HG03064 (cell line): Measurements from ENCODE around the gene IKZF3.
"Not testable (repeated sequence)": the region's sequence is repeated elsewhere in the genome, so short reads cannot be mapped to it uniquely, and the experiment has no call there.

Experiments
- ATAC-seq: cut with Tn5 transposase; IDR thresholded peaks from one replicate; pipeline ENCODE4 v1.9.1; 2021; ENCODE audit warnings: low read depth; ENCODE audit not compliant: unreplicated experiment

Gene IKZF3

DNA sequence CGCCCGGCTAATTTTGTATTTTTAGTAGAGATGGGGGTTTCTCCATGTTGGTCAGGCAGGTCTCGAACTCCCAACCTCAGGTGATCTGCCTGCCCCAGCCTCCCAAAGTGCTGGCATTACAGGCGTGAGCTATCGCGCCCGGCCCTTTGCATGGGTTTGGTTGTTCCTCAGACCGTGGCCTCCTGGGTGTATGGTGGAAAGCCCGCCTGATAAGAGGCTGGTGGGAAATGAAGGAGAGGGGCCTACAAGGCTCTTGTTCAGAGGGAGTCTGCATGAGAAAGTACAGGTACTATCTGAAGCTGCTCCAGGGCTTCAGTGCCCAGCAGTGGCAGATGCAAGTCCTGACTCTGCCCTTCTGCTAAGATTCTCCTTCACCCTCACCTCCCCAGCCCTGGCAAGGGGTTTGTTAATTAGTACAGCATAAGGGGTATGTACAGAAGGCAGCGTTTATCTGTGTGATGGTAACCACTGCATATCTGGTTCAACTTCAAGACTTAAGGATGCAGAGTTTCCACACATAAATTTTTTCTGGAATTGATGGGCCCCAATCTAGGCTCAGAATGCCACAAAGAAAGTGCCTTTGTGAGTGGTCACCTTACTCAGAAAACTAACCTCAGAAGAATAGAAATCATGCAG, 102.1 kb downstream of the IKZF3 start:
- ATAC-seq, result no peak

DNA sequence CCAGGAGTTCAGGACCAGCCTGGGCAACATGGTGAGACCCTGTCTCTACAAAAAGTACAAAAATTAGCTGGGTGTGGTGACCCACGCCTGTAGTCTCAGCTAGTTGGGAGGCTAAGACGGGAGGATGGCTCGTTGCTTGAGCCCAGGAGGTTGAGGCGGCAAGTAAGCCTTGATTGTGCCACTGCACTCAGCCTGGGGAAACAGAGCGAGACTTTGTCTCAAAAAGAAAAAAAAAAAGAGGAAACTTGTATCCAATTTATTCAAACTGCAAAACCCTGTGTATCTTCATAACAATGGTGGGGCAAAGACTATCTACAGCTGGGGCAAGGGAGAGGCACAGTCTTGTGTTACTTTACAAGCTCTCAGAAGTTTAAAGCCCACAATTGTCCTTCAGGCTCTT, 104.9 kb downstream of the IKZF3 start:
- no peak for ATAC-seq

DNA sequence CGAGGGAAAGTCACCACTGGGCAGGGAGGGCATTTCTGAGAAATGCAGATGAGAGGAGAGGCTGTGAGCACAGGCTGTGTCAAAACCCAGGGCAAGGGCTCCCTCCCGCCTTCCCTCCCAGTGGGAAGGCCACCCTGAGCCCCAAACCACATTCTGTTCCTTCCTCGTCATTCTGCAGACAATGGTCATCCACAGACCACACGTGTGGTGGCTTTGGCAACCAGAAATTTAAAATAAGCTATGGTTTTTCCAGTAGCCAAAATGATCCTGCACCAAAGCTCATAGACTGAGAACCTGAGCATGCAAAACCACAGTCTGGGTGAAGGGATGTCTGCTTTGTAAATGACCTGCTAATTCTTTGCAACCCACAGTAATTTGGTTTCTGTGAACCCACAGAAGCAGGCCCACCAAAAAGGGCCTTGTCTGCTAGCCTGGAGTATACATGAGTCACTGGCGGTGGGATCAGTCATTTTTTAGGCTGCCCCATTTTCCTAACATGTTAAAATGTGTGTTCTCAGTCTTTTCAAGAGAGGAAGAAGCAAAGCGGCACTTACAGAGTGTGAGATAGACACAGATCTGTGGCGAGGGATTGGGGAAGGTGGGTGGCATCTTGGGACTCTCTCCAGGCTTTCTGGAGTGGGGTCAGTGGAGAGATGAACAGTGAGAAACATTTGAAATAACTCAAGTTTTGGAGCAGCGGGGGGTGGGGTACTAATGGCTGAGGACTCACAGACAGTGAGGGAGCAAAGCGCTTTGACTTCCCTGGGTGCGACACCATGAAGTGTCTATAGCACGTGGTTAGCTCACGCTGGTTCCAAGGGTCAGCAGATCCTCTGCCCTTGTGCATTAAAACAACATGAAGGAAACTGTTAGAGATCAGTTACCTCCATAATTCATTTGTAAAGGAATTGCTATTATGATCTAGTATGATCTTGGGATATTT, 105.9 kb downstream of the IKZF3 start:
- no peak for ATAC-seq

DNA sequence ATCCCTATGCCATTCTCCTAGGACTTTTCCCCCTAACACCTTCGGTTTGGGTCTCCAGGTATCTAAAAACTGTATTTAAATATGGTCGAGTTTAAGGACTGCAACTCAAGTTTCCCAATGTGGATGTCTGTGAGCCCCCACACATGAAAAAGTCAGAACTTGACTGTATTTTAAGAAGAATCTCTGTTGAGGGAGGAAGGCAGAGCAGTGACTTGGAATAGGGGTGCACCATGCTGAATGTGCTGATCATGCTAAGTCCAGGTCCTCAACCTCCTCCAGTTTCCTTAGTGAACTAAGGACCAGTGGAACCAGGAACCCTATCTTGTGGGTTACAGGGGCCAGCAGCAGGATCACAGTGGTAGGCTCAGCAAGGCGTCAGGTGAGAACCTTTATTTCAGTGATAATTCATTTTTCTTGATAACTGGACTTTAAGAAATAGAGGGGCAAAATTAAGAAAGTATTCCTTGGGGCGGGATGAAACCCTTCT, 106.9 kb downstream of the IKZF3 start:
- ATAC-seq, result no peak

DNA sequence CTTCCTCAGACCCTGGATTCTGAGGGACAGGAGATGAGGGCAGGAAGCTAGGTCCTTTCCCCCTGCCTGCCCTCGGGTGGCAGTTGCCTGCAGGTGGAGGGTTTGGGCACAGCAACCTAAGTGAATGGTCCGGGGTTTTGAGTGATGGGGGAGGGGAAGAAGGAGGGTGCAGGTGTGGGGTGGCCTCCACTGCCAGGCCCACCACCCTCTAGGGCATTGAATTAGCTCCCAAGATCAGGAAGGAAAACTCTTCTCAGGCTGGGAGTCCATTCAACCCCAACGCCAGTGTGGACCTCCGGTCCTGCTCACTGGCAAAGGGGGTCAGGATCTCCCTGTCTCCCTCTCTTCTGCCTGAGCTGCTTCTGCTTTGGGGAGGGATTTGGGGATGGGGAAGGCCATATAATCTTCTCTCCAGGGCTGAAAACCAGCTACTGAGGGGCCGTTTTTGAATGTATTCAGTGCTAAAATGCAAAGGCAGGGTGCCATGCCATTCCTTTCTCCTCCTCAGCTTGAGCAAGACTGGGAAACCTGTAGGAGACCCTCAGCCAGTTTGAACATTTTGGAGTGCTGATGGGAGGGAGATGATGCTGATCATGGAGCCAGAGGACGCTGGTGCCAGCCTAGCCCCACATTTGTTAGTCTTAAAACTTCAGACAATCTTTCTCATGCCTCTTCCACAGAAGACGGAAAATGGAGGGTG, 107.6 kb downstream of the IKZF3 start:
- ATAC-seq, result no peak

DNA sequence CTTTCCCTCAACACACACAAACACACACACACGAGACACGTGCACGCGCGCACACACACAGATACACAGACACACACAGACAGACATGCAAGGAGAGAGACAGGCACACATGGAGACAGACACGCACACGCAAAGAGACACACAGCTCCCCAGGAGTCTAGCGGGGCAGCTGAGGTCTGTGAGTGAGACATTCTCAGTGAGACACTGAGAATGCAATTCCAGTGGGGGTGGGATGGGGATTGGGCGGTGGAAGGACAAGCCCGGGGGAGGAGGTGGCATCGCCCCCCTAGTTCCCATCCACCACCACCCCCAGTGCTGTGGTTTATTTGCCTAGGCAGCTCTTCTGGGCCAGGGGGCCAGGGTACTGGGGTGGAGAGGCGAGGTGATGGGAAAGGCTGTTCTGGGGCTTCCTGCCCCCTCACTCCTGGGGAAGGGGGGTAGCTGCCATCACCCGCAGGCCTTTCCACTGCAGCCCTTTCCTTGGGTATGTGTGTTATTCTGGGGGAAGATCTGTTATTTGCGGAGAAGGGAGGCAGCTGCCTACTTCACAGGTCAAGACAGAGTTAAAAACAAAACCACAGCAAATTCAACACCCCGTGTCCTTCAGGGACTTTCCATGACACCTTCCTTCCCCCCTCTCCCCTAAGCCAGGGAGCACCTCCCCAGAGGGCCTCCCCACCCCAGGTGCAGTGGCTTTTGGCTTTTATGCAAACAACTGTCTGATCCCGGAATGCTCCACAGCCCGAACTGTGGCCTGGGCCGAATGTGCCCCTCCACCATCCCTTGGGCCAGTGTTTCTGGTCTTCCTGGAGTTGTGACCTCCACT, 108.3 kb downstream of the IKZF3 start:
- no peak for ATAC-seq

DNA sequence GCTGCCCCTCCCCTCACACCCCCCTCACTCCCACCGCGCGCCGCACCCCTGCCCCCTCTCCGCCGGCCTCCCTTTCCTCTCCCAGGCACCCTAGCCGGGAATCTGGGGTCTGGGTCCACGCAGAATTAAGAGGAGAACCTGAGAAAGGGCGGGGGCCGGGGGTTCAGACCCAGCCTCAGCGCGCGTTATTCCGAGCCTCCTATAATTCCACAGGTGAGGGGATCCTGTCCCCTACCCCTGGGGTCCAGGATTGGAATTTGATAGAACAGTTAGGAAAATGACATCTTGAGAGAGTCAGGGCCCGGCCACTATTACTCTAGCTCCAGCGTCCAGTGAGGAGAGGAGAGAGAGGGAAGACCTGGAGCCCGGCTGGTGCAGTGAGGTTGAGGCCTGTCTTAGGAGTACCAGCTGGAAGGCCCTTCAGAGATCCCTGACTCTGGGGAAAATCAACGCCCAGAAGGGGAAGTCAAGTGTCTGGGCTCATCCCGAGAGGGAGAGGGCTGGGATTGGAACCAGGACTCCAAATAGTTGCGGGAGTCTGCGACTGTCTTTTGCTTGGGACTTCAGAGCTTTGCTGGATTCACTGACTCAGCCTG, 109.1 kb downstream of the IKZF3 start:
- no peak for ATAC-seq

DNA sequence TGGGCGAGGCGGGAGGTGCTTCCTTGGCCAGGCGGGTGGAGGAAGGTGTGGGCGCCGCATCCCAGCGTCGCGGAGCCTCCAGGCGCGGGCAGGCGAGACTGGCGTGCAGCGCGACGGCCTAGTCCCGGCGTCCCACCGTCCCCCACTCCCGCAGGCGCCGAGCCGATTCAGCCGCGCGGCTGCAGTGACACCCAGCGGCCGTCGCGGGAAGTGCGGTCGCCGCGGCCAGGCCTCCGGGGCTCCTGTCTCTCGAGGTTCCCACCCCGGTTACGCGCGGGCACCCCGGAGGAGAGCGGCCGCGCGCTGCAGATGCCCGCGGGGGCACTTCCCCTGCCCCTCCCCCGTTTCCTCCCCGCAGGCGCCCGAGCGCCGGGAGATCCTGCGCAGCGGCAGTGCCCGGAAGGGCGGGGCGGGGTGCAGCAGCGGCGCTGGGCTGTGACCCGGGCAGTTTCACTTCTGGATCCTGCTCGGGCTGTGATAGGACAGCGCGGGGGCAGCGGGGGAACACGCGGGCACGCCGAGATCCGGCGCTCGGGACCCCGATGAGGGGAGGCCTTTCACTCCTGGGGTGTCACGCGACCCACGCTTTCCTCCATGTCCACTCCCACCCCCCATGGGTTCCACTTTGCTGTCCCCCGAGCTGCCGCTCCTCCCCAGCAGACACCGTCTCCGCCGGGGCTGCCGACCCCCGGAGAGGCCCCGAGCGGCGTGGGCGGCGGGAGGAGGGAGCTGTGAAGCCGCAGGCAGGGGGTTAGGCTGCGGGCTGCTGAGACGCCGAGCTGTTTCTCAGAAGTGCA, 109.8 kb downstream of the IKZF3 start:
- ATAC-seq, result peak; percentile 51

DNA sequence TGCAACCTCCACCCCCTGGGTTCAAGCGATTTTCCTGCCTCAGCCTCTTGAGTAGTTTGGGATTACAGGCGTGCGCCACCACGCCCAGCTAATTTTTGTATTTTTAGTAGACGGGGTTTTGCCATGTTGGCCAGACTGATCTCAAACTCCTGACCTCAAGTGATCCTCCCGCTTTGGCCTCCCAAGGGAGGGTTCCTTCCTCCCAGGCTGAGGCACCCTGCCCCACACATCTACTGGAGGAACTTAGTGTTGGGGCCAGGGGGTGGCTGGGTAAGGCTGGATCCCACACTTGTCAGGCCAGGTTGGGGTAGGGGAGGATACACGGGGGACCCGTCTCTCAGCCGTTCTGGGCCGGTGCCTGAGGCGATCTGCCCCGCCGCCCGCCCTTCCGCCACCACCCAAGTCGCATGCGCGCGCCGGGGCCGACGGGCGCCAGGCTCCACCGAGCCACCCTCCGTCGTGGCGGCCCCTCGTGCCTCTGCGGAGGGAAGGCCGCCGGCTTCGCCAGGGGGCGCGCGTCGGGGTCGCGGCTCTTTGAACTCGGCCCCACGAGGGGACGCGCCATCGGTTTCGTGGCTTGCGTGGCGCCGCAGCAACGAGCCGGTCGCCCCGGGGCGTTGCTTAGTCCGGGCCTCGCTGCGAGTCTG, 110.5 kb downstream of the IKZF3 start:
- peak; percentile 15 for ATAC-seq

DNA sequence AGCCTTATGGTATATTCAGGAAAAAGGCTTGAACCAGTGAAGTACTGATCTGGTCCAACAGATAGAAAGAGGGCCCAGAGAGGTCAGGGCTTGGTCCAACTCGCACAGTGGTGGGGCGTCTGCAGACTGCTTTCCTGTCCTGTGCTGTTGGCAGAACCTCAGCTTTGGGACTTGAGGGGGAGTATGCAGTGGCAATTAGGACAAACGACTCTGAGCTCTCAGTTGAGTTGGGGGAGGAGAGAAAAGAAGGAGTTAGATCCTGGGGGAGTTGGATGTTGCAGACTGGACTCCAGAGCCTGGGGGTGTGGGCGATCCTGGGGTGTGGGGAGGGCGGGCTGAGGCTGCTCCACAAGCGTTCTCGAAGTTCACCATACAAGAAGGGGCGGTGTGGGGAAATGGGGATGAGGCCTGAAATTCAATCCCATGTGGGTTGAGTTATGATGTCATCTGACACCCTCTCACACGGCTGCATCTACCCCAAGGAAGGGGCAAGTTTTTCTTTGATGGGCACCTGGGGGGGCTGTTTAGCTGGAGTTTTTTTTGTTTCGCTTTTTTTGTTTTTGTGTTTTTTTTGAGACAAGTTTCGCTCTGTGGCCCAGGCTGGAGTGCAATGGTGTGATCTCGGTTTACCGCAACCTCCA, 111.8 kb downstream of the IKZF3 start:
- no peak for ATAC-seq

DNA sequence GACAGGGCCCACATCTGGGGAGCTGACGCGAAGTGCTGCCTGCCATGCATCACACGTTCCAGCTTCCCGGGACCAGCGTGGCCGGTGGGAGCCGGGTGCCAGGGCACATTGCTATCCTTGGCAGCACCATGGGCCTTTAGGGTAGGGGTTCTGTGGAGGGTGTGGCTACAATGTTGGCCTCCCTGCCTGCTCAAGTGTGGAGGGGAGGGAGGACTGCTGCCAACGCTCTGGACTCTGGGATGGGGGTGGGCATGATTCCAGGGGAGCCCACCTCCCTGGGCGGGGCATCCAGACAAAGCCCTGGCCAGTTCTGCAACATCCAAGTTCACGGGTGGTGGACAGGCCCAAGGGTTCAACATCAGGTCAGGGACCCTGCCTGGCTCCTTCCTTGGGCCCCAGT, 112.5 kb downstream of the IKZF3 start:
- ATAC-seq, result no peak

DNA sequence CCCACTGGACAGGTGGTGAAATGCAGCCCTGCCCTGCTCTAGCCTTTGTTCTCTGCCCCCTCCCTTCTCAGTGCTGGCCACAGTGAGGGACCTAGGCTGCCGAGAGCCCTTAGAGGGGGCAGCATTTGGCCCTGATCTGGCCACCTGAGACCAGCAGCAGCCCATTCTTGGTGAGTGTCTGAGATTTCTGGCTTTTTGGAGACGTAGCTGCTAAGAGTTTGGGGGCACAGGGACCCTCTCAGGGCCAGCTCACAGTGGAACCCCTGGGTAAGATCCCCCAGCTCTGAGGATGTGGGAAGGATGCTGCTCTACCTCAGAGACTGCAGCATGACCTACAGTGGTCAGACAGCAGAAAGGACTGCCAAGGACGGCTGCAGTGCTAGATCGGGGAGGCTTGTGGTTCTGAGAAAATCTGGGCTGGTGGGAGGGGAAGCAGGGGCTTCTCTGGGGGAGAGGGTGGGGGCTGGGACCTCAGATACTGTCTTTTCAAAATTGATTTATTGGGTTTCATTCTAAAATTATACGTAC, 113.0 kb downstream of the IKZF3 start:
- ATAC-seq, result no peak

DNA sequence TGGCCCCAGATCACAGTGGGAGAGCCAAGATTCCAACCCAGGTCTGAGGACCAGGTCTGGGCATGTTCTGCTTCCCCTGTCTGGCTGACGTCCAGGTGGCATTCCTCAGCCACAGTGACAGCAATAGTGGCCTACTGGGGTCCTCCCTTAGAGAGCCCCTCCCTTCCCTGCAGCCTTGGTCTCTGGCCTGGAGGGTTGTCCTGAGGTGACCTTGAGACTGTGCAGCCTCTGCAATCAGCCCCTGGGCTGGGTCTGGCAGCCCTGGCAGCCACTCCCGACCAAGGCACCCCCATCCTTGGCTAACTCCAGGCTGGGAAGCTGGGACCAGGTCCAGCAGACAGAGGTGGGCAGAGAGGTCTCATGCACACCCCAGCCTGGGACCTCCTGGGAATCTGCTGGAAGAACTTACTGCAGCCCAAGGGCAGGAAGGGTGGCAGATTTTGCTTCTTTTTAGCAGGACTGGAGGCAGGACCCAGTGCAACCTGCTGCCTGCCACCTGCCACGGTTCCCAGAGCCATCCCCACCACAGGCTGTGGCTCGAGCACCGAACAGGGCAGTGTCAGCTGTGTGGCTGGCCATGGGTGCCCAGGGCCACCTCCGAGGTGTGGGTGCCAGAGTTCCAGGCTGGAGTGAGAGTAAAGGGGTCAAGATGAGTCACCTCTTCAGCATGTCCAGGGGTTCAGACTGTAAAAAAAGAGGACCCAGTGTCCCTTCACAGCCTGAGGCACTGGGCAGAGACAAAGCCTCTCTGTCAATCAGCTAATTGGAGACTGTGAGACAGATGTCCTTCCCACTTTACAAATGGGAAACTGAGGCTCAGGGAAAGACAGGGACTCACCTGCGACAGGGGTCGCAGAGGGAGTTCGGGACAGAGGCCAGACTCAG, 113.7 kb downstream of the IKZF3 start:
- ATAC-seq, result no peak

DNA sequence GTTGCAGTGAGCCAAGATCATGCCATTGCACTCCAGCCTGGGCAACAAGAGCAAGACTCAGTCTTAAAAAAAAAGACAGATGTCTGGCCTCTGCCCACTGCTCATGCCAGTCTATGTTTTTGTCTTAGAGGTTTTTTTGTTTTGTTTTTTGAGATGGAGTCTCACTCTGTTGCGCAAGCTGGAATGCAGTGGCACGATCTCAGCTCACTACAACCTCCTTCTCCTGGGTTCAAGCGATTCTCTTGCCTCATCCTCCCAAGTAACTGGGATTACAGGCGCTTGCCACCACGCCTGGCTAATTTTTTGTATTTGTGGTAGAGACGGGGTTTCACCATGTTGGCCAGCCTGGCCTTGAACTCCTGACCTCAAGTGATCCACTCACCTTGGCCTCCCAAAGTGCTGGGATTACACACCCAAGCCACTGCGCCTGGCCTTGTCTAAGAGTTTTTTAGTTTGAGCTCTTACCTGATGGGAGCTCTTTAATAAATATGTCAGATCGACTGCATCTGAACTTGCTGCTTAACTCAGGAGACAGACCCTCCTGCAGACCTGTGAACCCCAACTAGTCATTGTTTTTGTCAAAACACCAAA, 115.6 kb downstream of the IKZF3 start:
- ATAC-seq, result not testable (repeated sequence)

DNA sequence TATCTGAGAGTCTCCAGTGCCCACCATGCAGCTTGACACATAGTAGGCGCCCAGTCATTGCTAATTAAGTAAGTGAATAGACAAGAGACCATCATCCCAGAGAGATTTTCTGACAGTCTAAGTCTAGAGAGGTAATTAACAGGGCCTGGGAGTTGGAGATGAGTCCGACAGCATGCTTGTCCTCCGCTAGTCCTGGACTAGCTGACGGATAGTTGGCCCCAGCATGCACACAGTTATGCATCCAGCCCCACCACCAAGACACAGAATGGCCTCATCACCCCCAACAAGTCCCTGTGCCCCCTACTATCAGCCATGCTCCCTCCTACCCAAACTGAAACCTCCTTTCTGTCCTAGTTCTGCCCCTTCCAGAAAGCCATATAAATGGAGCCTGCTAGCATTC, 116.4 kb downstream of the IKZF3 start:
- no peak for ATAC-seq

DNA sequence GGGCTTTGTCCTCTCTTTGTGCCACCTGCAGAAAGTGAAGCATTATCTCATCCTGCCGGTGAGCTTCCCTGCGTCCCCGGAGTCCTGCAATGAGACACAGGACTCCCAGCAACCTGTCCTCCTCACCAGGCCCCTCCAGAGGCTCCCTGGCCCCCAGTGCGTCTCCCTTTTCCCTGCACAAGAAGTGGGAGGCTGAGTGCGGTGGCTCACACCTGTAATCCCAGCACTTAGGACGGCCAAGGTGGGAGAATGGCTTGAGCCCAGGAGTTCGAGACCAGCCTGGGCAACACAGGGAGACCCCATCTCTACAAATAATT, 118.0 kb downstream of the IKZF3 start:
- no peak for ATAC-seq
